GM21526 (cell line): ENCODE measurements around the gene LRRK2.
A peak's percentile ranks its signal among the peaks of the same experiment; 100 is the strongest.

ENCODE experiments used
- ATAC-seq: cut with Tn5 transposase; IDR thresholded peaks from one replicate; pipeline ENCODE4 v1.9.1; 2021; ENCODE audit warnings: moderate library complexity; ENCODE audit not compliant: unreplicated experiment, low FRiP score

Gene LRRK2

GRCh38 chr12:40224439-40225291, at the start of gene LRRK2:
Gene LRRK2 (plus strand): TSS chr12:40224997. CDS start chr12:40225132, 135 bp downstream.
- ATAC-seq: peak; percentile 54

- no peak for ATAC-seq
These were observed 49.8 kb upstream of the LRRK2 start for GRCh38 chr12:40175045-40175444.

GRCh38 chr12:40175489-40175888, 49.3 kb upstream of the LRRK2 start:
- no peak for ATAC-seq

- no peak for ATAC-seq
These were observed 46.1 kb upstream of the LRRK2 start for GRCh38 chr12:40178701-40179100.

GRCh38 chr12:40181490-40181889, 43.3 kb upstream of the LRRK2 start:
- ATAC-seq: no peak

- no peak for ATAC-seq
These were observed 41.1 kb upstream of the LRRK2 start for GRCh38 chr12:40183715-40184114.

- no peak for ATAC-seq
These were observed 40.1 kb upstream of the LRRK2 start for GRCh38 chr12:40184493-40185302.

GRCh38 chr12:40185303-40185693, 39.5 kb upstream of the LRRK2 start:
- no peak for ATAC-seq

- no peak for ATAC-seq
These were observed 36.1 kb upstream of the LRRK2 start for GRCh38 chr12:40188558-40189320.

GRCh38 chr12:40192704-40193255, 32.0 kb upstream of the LRRK2 start:
- peak; percentile 98 for ATAC-seq

GRCh38 chr12:40194846-40195245, 30.0 kb upstream of the LRRK2 start:
- ATAC-seq: no peak

GRCh38 chr12:40197590-40197989, 27.2 kb upstream of the LRRK2 start:
- ATAC-seq: no peak

- no peak for ATAC-seq
These were observed 26.2 kb upstream of the LRRK2 start for GRCh38 chr12:40198601-40199000.

GRCh38 chr12:40202095-40203059, 22.4 kb upstream of the LRRK2 start:
- no peak for ATAC-seq

GRCh38 chr12:40203060-40203430, 21.8 kb upstream of the LRRK2 start:
- ATAC-seq: no peak

- no peak for ATAC-seq
These were observed 20.5 kb upstream of the LRRK2 start for GRCh38 chr12:40204337-40204736.

- ATAC-seq: no peak
These were observed 17.2 kb upstream of the LRRK2 start for GRCh38 chr12:40207551-40207950.

- peak; percentile 92 for ATAC-seq
These were observed 15.9 kb upstream of the LRRK2 start for GRCh38 chr12:40208707-40209446.

GRCh38 chr12:40209886-40210285, 14.9 kb upstream of the LRRK2 start:
- no peak for ATAC-seq
